Measurements from ENCODE around the gene LPAR1.
A peak's percentile ranks its signal among the peaks of the same experiment; 100 is the strongest.

Gene LPAR1

GRCh38 chr9:110916403-110916802, 121.9 kb downstream of the LPAR1 start:
- no peak for DNase-seq
- H2BK15ac ChIP-seq (ENCODE audit: low read depth, poor library complexity, severe bottlenecking), result no peak overlapping the region
- H3K14ac ChIP-seq (ENCODE audit: low read length in 2 of 2), result no peak overlapping the region
- H4K8ac ChIP-seq (ENCODE audit: low read length), result no peak overlapping the region
- WGBS, result no CpG with 5 or more reads among the region's 2 CpGs
- H3K79me1 ChIP-seq (replicated peaks; ENCODE audit: low read length, poor library complexity, severe bottlenecking), result peaks cover 10% of the 10 kb centered on the region
- no peak overlapping the region for H3K27ac ChIP-seq (ENCODE audit: low read length, poor library complexity, severe bottlenecking)
- no peak overlapping the region for H3K9ac ChIP-seq (ENCODE audit: low read length)
- no peaks in the 10 kb centered on the region for H3K9me3 ChIP-seq (ENCODE audit: control insufficient read depth, low read length)
- no peak overlapping the region for H2BK12ac ChIP-seq (ENCODE audit: low read length in 2 of 2)
- H2BK5ac ChIP-seq (ENCODE audit: low read depth, low read length, poor library complexity, severe bottlenecking), result no peak overlapping the region
- no peak overlapping the region for H3K4me3 ChIP-seq (ENCODE audit: insufficient read depth in 1 of 2, low read depth in 1 of 2, low read length in 2 of 2)
- H2AK5ac ChIP-seq (ENCODE audit: low read length, severe bottlenecking), result no peak overlapping the region
- H3K4ac ChIP-seq (ENCODE audit: low read depth in 1 of 2, low read length in 2 of 2), result no peak overlapping the region
- no peak overlapping the region for H3K4me2 ChIP-seq (ENCODE audit: low read length, poor library complexity, severe bottlenecking)
- peaks cover 0 to 15% of the 10 kb centered on the region in 2 experiments for H3K36me3 ChIP-seq (ENCODE audit: control insufficient read depth in 1 of 2, insufficient read depth in 2 of 2, low read depth in 1 of 2, low read length in 2 of 2)
- H3K18ac ChIP-seq (ENCODE audit: low read depth in 1 of 2, low read length in 2 of 2), result no peak overlapping the region
- no peaks in the 10 kb centered on the region for H3K27me3 ChIP-seq (ENCODE audit: control insufficient read depth in 1 of 2, insufficient read depth in 1 of 2, low read length in 2 of 2)
- H4K91ac ChIP-seq (ENCODE audit: low read length), result no peak overlapping the region
- peaks cover 12% of the 10 kb centered on the region for H3K4me1 ChIP-seq (ENCODE audit: control insufficient read depth, insufficient read depth, low read depth, low read length)
- no peak overlapping the region for H2AFZ ChIP-seq (ENCODE audit: low read depth, low read length)
- no peak overlapping the region for H3K23ac ChIP-seq (ENCODE audit: low read length in 2 of 2)
- H2BK120ac ChIP-seq (ENCODE audit: low read depth, low read length), result no peak overlapping the region

- Histone ChIP-seq H2AFZ (ENCODE audit: low read depth, low read length) (no peak overlapping the region), H3K79me1 (replicated peaks; ENCODE audit: low read length, poor library complexity, severe bottlenecking) (peaks cover 25% of the 10 kb centered on the region), H2AK5ac (ENCODE audit: low read length, severe bottlenecking) (no peak overlapping the region), H2BK15ac (ENCODE audit: low read depth, poor library complexity, severe bottlenecking) (no peak overlapping the region), H2BK120ac (ENCODE audit: low read depth, low read length) (no peak overlapping the region), H3K23ac (ENCODE audit: low read length in 2 of 2) (no peak overlapping the region), H3K36me3 (ENCODE audit: control insufficient read depth in 1 of 2, insufficient read depth in 2 of 2, low read depth in 1 of 2, low read length in 2 of 2) (peaks cover 3 to 38% of the 10 kb centered on the region in 2 experiments), H3K4me1 (ENCODE audit: control insufficient read depth, insufficient read depth, low read depth, low read length) (peaks cover 3% of the 10 kb centered on the region), H3K9ac (ENCODE audit: low read length) (peak overlapping the region; percentile 69), H3K27ac (ENCODE audit: low read length, poor library complexity, severe bottlenecking) (no peak overlapping the region), H3K4me2 (ENCODE audit: low read length, poor library complexity, severe bottlenecking) (no peak overlapping the region), H4K91ac (ENCODE audit: low read length) (no peak overlapping the region), H3K4me3 (ENCODE audit: insufficient read depth in 1 of 2, low read depth in 1 of 2, low read length in 2 of 2) (peak overlapping the region in 1 of 2 experiments; percentile 48), H3K14ac (ENCODE audit: low read length in 2 of 2) (no peak overlapping the region), H4K8ac (ENCODE audit: low read length) (no peak overlapping the region), H3K9me3 (ENCODE audit: control insufficient read depth, low read length) (peaks cover 17% of the 10 kb centered on the region), H3K18ac (ENCODE audit: low read depth in 1 of 2, low read length in 2 of 2) (no peak overlapping the region), H3K4ac (ENCODE audit: low read depth in 1 of 2, low read length in 2 of 2) (no peak overlapping the region), H3K27me3 (ENCODE audit: control insufficient read depth in 1 of 2, insufficient read depth in 1 of 2, low read length in 2 of 2) (no peaks in the 10 kb centered on the region), H2BK12ac (ENCODE audit: low read length in 2 of 2) (no peak overlapping the region), H2BK5ac (ENCODE audit: low read depth, low read length, poor library complexity, severe bottlenecking) (no peak overlapping the region)
- 53% methylated on average over 4 of the region's 7 CpGs for WGBS
- peak; percentile 77 for DNase-seq
These were observed 125.6 kb downstream of the LPAR1 start for GRCh38 chr9:110912419-110913291.

DNA sequence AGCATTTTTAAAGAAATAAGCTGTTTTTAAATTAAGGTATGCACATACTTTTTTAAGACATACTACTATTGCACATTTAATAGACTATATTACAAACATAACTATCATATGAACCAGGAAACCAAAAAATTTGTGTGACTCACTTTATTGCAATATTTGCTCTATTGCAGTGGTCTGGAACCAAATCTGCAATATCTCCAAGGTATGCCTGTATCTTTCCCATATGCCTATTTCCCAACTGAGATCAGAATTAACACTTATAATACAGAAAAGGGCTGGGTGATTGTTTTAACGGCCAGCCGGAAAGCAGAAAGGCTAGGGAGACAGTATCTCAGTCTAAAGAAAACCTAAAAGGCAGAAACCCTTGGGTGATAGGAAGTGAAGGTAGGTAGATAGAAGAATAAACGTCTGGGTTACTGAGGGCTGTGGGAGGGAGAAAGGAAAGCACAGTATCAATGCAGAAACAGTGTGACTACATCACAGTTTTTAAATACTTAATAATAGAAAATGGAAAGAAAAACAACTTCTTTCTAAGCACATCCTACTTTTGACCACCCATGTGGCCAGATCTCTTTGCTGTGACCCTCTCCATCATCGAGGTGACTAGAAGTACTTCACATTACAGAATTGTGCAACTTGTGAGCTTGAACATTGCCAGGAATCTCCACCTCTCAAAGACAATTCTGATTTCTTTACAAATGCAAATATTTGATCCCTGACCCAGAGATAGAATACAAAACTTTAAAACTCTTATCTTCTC, 126.4 kb downstream of the LPAR1 start:
- H3K4me1 ChIP-seq (ENCODE audit: control insufficient read depth, insufficient read depth, low read depth, low read length), result peaks cover 3% of the 10 kb centered on the region
- H3K9ac ChIP-seq (ENCODE audit: low read length), result peak overlapping the region; percentile 69
- H2AFZ ChIP-seq (ENCODE audit: low read depth, low read length), result no peak overlapping the region
- H3K79me1 ChIP-seq (replicated peaks; ENCODE audit: low read length, poor library complexity, severe bottlenecking), result peaks cover 27% of the 10 kb centered on the region
- WGBS, result 86% methylated on average over 3 of the region's 4 CpGs
- H4K8ac ChIP-seq (ENCODE audit: low read length), result no peak overlapping the region
- DNase-seq, result peak; percentile 71
- no peaks in the 10 kb centered on the region for H3K27me3 ChIP-seq (ENCODE audit: control insufficient read depth in 1 of 2, insufficient read depth in 1 of 2, low read length in 2 of 2)
- no peak overlapping the region for H2BK12ac ChIP-seq (ENCODE audit: low read length in 2 of 2)
- no peak overlapping the region for H3K23ac ChIP-seq (ENCODE audit: low read length in 2 of 2)
- H3K4me2 ChIP-seq (ENCODE audit: low read length, poor library complexity, severe bottlenecking), result no peak overlapping the region
- H3K27ac ChIP-seq (ENCODE audit: low read length, poor library complexity, severe bottlenecking), result no peak overlapping the region
- peaks cover 17% of the 10 kb centered on the region for H3K9me3 ChIP-seq (ENCODE audit: control insufficient read depth, low read length)
- no peak overlapping the region for H3K18ac ChIP-seq (ENCODE audit: low read depth in 1 of 2, low read length in 2 of 2)
- no peak overlapping the region for H4K91ac ChIP-seq (ENCODE audit: low read length)
- H2BK15ac ChIP-seq (ENCODE audit: low read depth, poor library complexity, severe bottlenecking), result no peak overlapping the region
- no peak overlapping the region for H2BK120ac ChIP-seq (ENCODE audit: low read depth, low read length)
- H3K36me3 ChIP-seq (ENCODE audit: control insufficient read depth in 1 of 2, insufficient read depth in 2 of 2, low read depth in 1 of 2, low read length in 2 of 2), result peaks cover 3 to 40% of the 10 kb centered on the region in 2 experiments
- H2AK5ac ChIP-seq (ENCODE audit: low read length, severe bottlenecking), result no peak overlapping the region
- no peak overlapping the region for H2BK5ac ChIP-seq (ENCODE audit: low read depth, low read length, poor library complexity, severe bottlenecking)
- H3K14ac ChIP-seq (ENCODE audit: low read length in 2 of 2), result no peak overlapping the region
- H3K4me3 ChIP-seq (ENCODE audit: insufficient read depth in 1 of 2, low read depth in 1 of 2, low read length in 2 of 2), result peak overlapping the region in 1 of 2 experiments; percentile 48
- no peak overlapping the region for H3K4ac ChIP-seq (ENCODE audit: low read depth in 1 of 2, low read length in 2 of 2)

DNA sequence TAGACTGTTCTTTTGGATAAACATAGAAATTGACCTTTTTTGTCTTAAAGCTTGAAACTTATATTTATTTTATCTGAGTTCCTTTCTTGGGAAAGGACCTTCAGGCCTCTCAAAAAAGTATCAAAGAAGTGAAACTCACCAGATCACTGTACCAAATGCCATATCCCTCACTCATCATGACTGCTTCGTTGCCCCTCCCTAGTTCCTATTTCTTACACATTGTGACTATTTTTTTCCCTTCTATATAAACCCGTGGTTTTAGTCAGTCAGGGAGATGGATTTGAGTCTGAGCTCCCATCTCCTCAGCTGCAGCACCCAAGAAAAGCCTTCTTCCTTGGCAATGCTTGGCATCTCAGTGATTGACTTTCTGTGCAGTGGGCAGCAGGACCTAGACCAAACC, 129.4 kb downstream of the LPAR1 start:
- whole genome bisulfite sequencing, result 97% methylated on average over 2 of the region's 2 CpGs

More for the DNA sequence above, 129.4 kb downstream of the LPAR1 start:
- H2BK15ac ChIP-seq (ENCODE audit: low read depth, poor library complexity, severe bottlenecking), result no peak overlapping the region
- no peak overlapping the region for H2AK5ac ChIP-seq (ENCODE audit: low read length, severe bottlenecking)
- no peak overlapping the region for H2BK120ac ChIP-seq (ENCODE audit: low read depth, low read length)
- no peak overlapping the region for H4K8ac ChIP-seq (ENCODE audit: low read length)
- H2BK5ac ChIP-seq (ENCODE audit: low read depth, low read length, poor library complexity, severe bottlenecking), result no peak overlapping the region
- H2AFZ ChIP-seq (ENCODE audit: low read depth, low read length), result no peak overlapping the region
- H3K9ac ChIP-seq (ENCODE audit: low read length), result no peak overlapping the region
- no peak overlapping the region for H3K18ac ChIP-seq (ENCODE audit: low read depth in 1 of 2, low read length in 2 of 2)
- peaks cover 17% of the 10 kb centered on the region for H3K9me3 ChIP-seq (ENCODE audit: control insufficient read depth, low read length)
- H3K79me1 ChIP-seq (replicated peaks; ENCODE audit: low read length, poor library complexity, severe bottlenecking), result peaks cover 33% of the 10 kb centered on the region
- peaks cover 3% of the 10 kb centered on the region for H3K4me1 ChIP-seq (ENCODE audit: control insufficient read depth, insufficient read depth, low read depth, low read length)
- H3K4ac ChIP-seq (ENCODE audit: low read depth in 1 of 2, low read length in 2 of 2), result no peak overlapping the region
- no peak overlapping the region for H2BK12ac ChIP-seq (ENCODE audit: low read length in 2 of 2)
- H3K14ac ChIP-seq (ENCODE audit: low read length in 2 of 2), result no peak overlapping the region
- no peaks in the 10 kb centered on the region for H3K27me3 ChIP-seq (ENCODE audit: control insufficient read depth in 1 of 2, insufficient read depth in 1 of 2, low read length in 2 of 2)
- H3K27ac ChIP-seq (ENCODE audit: low read length, poor library complexity, severe bottlenecking), result no peak overlapping the region
- H3K23ac ChIP-seq (ENCODE audit: low read length in 2 of 2), result no peak overlapping the region
- H3K4me2 ChIP-seq (ENCODE audit: low read length, poor library complexity, severe bottlenecking), result no peak overlapping the region
- DNase-seq, result no peak
- H3K36me3 ChIP-seq (ENCODE audit: control insufficient read depth in 1 of 2, insufficient read depth in 2 of 2, low read depth in 1 of 2, low read length in 2 of 2), result peaks cover 3 to 49% of the 10 kb centered on the region in 2 experiments
- H4K91ac ChIP-seq (ENCODE audit: low read length), result no peak overlapping the region
- no peak overlapping the region for H3K4me3 ChIP-seq (ENCODE audit: insufficient read depth in 1 of 2, low read depth in 1 of 2, low read length in 2 of 2)

Data from mesenchymal stem cell (in vitro differentiated cells and primary cell).